ENCODE measurements around the gene DNAJB1. TPM values are rescaled to one million over a fixed set of nuclear protein-coding genes. Genes with fewer than 3 reads are reported as not detected.

Gene DNAJB1
- total RNA-seq, 1 experiment from 2014 or later: 122 TPM

GRCh38 chr19:14520543-14520942 is 2.3 kb upstream of the DNAJB1 start:
- TF ChIP-seq CTCF (conservative IDR thresholded peaks at IDR 0.05; ENCODE audit: low read depth, low read length): no peak
- TF ChIP-seq EZH2 (IDR thresholded peaks at IDR 0.05; ENCODE audit: borderline replicate concordance, low read depth, low read length, poor library complexity, severe bottlenecking): no peak
- no peaks in the 10 kb centered on the region for H3K27me3 ChIP-seq (replicated peaks; ENCODE audit: insufficient read depth, low read depth, low read length, poor library complexity)
- H3K4me1 ChIP-seq (ENCODE audit: insufficient read depth, low read length, poor library complexity, severe bottlenecking): peaks cover 19% of the 10 kb centered on the region
- POLR2A ChIA-PET (ENCODE audit: low non-redundant PET): no interaction called here
- no TSS peak for BruUV-seq (replicated peaks)
- H3K9me3 ChIP-seq (ENCODE audit: low read depth, low read length, poor library complexity, severe bottlenecking): no peaks in the 10 kb centered on the region
- no peak overlapping the region for H3K27ac ChIP-seq (ENCODE audit: low read depth, low read length, poor library complexity, severe bottlenecking)
- CTCF ChIA-PET: no interaction called here
- no peak for DNase-seq (ENCODE audit: low spot score)
- H3K36me3 ChIP-seq (ENCODE audit: insufficient read depth, low read length, poor library complexity, severe bottlenecking): peaks cover 12% of the 10 kb centered on the region
- intact Hi-C loops (cut with micrococcal nuclease; ENCODE audit: unreplicated experiment): no loop called here
- no peak overlapping the region for H3K4me3 ChIP-seq (ENCODE audit: low read depth, low read length, poor library complexity, severe bottlenecking)

- Histone ChIP-seq H3K27me3 (replicated peaks; ENCODE audit: insufficient read depth, low read depth, low read length, poor library complexity) (no peaks in the 10 kb centered on the region), H3K4me3 (ENCODE audit: low read depth, low read length, poor library complexity, severe bottlenecking) (no peak overlapping the region), H3K36me3 (ENCODE audit: insufficient read depth, low read length, poor library complexity, severe bottlenecking) (peaks cover 19% of the 10 kb centered on the region), H3K27ac (ENCODE audit: low read depth, low read length, poor library complexity, severe bottlenecking) (peak overlapping the region; percentile 98), H3K4me1 (ENCODE audit: insufficient read depth, low read length, poor library complexity, severe bottlenecking) (peaks cover 19% of the 10 kb centered on the region), H3K9me3 (ENCODE audit: low read depth, low read length, poor library complexity, severe bottlenecking) (no peaks in the 10 kb centered on the region)
- intact Hi-C loops (cut with micrococcal nuclease; ENCODE audit: unreplicated experiment): no loop called here
- CTCF ChIA-PET: no interaction called here
- TF ChIP-seq CTCF (conservative IDR thresholded peaks at IDR 0.05; ENCODE audit: low read depth, low read length): no peak
- POLR2A ChIA-PET (ENCODE audit: low non-redundant PET): no interaction called here
- no TSS peak for BruUV-seq (replicated peaks)
- no peak for DNase-seq (ENCODE audit: low spot score)
These were observed 1.7 kb upstream of the DNAJB1 start for GRCh38 chr19:14519860-14520407.

GRCh38 chr19:14519245-14519859 is 1.2 kb upstream of the DNAJB1 start:
- ChIA-PET CTCF (no interaction called here), POLR2A (ENCODE audit: low non-redundant PET) (no interaction called here)
- Histone ChIP-seq H3K4me1 (ENCODE audit: insufficient read depth, low read length, poor library complexity, severe bottlenecking) (peaks cover 19% of the 10 kb centered on the region), H3K27ac (ENCODE audit: low read depth, low read length, poor library complexity, severe bottlenecking) (peak overlapping the region; percentile 98), H3K27me3 (replicated peaks; ENCODE audit: insufficient read depth, low read depth, low read length, poor library complexity) (no peaks in the 10 kb centered on the region), H3K9me3 (ENCODE audit: low read depth, low read length, poor library complexity, severe bottlenecking) (no peaks in the 10 kb centered on the region), H3K4me3 (ENCODE audit: low read depth, low read length, poor library complexity, severe bottlenecking) (no peak overlapping the region), H3K36me3 (ENCODE audit: insufficient read depth, low read length, poor library complexity, severe bottlenecking) (peaks cover 24% of the 10 kb centered on the region)
- intact Hi-C loops (cut with micrococcal nuclease; ENCODE audit: unreplicated experiment): no loop called here
- no peak for DNase-seq (ENCODE audit: low spot score)
- TF ChIP-seq EZH2 (IDR thresholded peaks at IDR 0.05; ENCODE audit: borderline replicate concordance, low read depth, low read length, poor library complexity, severe bottlenecking): no peak
- TF ChIP-seq CTCF (conservative IDR thresholded peaks at IDR 0.05; ENCODE audit: low read depth, low read length): no peak
- BruUV-seq (replicated peaks): no TSS peak

Data from A673 (cell line).